ENCODE results near the gene TRIM52.

TRIM52 gene

DNA sequence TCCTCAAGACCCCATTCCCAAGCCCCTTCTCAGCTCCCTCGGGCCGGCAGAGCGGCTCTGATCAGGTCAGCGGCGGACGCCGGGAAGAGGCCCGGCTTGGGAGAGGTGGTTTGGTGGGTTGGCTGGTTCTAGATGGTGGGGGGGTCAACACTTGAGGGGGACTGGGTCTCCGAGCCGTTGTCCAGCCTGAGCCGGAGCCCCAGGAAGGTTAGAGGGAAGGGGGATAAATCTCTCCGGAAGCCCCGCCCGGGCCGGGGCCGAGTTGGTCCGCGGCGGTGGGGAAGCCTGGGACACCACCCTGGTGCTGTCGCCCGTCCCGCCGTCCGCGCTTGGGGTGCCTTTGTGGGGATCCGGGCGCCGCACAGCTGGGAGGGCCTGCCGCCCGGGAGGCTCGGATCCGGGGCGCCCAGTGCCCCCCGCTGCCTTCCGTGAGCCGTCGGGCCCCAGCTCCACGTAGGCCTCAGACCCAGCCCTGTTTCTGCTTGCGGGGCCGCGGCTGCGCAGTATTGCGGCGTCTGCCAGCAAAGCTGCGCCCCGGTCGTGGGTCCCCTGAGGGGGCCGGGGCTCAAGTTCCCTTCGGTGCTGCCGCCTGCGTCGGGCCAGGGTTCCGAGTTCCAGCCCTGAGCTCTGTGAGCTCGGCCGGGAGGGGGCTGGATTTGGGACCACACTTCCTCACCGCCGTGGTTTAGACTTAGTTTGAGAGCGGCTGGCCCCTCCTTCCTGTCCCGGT lies 542 bp upstream of the TRIM52 start (continued):
- TF ChIP-seq HOXD13 (CRISPR knock-in tag; IDR thresholded peaks at IDR 0.05; ENCODE audit: borderline replicate concordance) (no peak), ZFP69B (tag by site-specific recombination; IDR thresholded peaks at IDR 0.05) (peak; percentile 14; the same call in 1 of the 2 replicates), TSHZ1 (tag by site-specific recombination; IDR thresholded peaks at IDR 0.05; ENCODE audit: borderline replicate concordance) (no peak)

DNA sequence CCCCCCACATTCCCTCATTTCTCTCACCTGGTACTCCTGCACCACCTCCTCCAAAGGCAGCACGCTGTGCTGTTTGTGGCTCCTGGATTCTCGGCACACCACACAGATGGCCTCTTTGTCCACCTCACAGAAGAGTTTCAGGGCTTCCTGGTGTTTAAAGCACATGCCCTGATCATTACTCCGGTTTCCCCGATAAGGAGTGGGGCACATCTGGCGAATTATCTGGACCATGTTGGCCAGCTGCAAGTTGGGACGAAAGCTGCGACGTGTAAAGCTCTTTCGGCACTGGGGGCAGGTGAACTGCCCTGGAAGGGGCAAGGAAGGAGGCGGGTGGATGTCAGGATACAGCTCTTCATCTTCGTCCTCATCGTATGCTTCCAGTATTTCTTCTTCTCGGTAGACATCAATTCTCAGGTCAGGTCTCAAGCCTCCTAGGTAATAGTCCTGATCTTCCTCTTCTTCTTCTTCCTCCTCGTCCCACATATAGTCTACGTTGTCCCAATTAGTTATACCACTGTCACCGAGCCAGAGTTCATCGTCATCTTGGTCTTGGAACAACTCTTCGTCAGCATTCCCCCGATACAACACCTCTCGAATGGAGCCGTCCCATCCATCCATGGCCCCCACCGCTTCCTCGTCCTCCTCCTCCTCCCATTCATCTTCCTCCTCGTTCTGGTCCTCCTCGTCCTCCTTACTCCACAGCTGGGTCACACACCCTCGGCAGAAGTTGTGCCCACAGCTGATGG lies 796 bp downstream of the TRIM52 start:
- Histone ChIP-seq H3K9me3 (ENCODE audit: control insufficient read depth, insufficient read depth, low read depth, low read length) (no peaks in the 10 kb centered on the region), H3K4me3 (ENCODE audit: low read depth, low read length) (peak overlapping the region; percentile 92), H3K4me1 (ENCODE audit: control insufficient read depth, insufficient read depth, low read length) (no peaks in the 10 kb centered on the region), H3K27ac (ENCODE audit: extremely low read depth, low read depth, low read length) (peak overlapping the region; percentile 89; the same call in 1 of the 2 replicates), H3K36me3 (ENCODE audit: control insufficient read depth in 2 of 2, insufficient read depth in 1 of 2, low read length in 2 of 2) (peaks cover 18 to 33% of the 10 kb centered on the region in 2 experiments)
- POLR2A ChIA-PET = interaction anchor here (0.5 to 4.1 kb wide), 14 partner anchors 8 to 75 kb away, joined by 3 to 47 read pairs (median 6); partner anchors contain the start of gene RACK1
- CTCF ChIA-PET = interaction anchor here (0.6 kb wide), 1 partner anchor 8 kb away, joined by 4 read pairs; no protein-coding TSS in a partner anchor
- TF ChIP-seq ZNF37A (tag by site-specific recombination; IDR thresholded peaks at IDR 0.05) = no peak
- no peak for TF ChIP-seq ZNF174 (tag by site-specific recombination; IDR thresholded peaks at IDR 0.05)
- TF ChIP-seq KLF7 (tag by site-specific recombination; IDR thresholded peaks at IDR 0.05; ENCODE audit: borderline replicate concordance) = no peak
- peak; percentile 89 for TF ChIP-seq ZBTB17 (tag by site-specific recombination; IDR thresholded peaks at IDR 0.05)
- TF ChIP-seq ZNF112 (tag by site-specific recombination; IDR thresholded peaks at IDR 0.05) = no peak
- no peak for TF ChIP-seq ZNF837 (tag by site-specific recombination; IDR thresholded peaks at IDR 0.05)
- TF ChIP-seq ZBTB1 (tag by site-specific recombination; IDR thresholded peaks at IDR 0.05) = no peak
- no peak for TF ChIP-seq ZNF518A (tag by site-specific recombination; conservative IDR thresholded peaks at IDR 0.05; ENCODE audit: low read depth)
- TF ChIP-seq, protein P1, sequence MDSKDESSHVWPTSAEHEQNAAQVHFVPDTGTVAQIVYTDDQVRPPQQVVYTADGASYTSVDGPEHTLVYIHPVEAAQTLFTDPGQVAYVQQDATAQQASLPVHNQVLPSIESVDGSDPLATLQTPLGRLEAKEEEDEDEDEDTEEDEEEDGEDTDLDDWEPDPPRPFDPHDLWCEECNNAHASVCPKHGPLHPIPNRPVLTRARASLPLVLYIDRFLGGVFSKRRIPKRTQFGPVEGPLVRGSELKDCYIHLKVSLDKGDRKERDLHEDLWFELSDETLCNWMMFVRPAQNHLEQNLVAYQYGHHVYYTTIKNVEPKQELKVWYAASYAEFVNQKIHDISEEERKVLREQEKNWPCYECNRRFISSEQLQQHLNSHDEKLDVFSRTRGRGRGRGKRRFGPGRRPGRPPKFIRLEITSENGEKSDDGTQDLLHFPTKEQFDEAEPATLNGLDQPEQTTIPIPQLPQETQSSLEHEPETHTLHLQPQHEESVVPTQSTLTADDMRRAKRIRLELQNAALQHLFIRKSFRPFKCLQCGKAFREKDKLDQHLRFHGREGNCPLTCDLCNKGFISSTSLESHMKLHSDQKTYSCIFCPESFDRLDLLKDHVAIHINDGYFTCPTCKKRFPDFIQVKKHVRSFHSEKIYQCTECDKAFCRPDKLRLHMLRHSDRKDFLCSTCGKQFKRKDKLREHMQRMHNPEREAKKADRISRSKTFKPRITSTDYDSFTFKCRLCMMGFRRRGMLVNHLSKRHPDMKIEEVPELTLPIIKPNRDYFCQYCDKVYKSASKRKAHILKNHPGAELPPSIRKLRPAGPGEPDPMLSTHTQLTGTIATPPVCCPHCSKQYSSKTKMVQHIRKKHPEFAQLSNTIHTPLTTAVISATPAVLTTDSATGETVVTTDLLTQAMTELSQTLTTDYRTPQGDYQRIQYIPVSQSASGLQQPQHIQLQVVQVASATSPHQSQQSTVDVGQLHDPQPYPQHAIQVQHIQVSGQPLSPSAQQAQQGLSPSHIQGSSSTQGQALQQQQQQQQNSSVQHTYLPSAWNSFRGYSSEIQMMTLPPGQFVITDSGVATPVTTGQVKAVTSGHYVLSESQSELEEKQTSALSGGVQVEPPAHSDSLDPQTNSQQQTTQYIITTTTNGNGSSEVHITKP (tag by site-specific recombination; IDR thresholded peaks at IDR 0.05) = peak; percentile 92
- TF ChIP-seq ZBTB26 (tag by site-specific recombination; optimal IDR thresholded peaks at IDR 0.05) = no peak
- no peak for TF ChIP-seq ZNF324 (tag by site-specific recombination; IDR thresholded peaks at IDR 0.05)
- TF ChIP-seq ZNF350 (tag by site-specific recombination; IDR thresholded peaks at IDR 0.05) = no peak
- TF ChIP-seq SALL2 (tag by site-specific recombination; IDR thresholded peaks at IDR 0.05; ENCODE audit: borderline replicate concordance) = no peak
- TF ChIP-seq ZNF48 (tag by site-specific recombination; IDR thresholded peaks at IDR 0.05) = no peak
- TF ChIP-seq ZFP3 (tag by site-specific recombination; IDR thresholded peaks at IDR 0.05; ENCODE audit: low read depth) = no peak
- TF ChIP-seq ZNF433 (tag by site-specific recombination; IDR thresholded peaks at IDR 0.05; ENCODE audit: low read depth) = no peak
